SK-N-SH (cell line): ENCODE data around the gene DENND2A. TPM values are rescaled to one million over a fixed set of nuclear protein-coding genes. Genes with fewer than 3 reads are reported as not detected.
A peak's percentile ranks its signal among the peaks of the same experiment; 100 is the strongest.

Source experiments
- CTCF ChIA-PET: fragments of 300-600, 350-600 bp; formaldehyde crosslinking; extraction: SDS; loops from one replicate; lab custom pipeline; 2021; lab: Yijun Ruan, JAX
- POLR2A ChIA-PET: fragments of 350-600 bp; sonication (Branson Sonifier 250); formaldehyde crosslinking; extraction: SDS; loops from one replicate; lab custom pipeline; 2020; ENCODE audit warnings: antibody characterized with exemption, inconsistent platforms; lab: Yijun Ruan, JAX
- DNase-seq: peaks from one replicate; pipeline ENCODE4 v3.0.0; 2012
- H2AFZ ChIP-seq: fragments of 200-600 bp; sonication (generic); 2 replicates; pipeline ENCODE4 v1.8.1; 2016; ENCODE audit warnings: antibody characterized with exemption, mild to moderate bottlenecking, low read depth
- H3F3A ChIP-seq: fragments of 200-600 bp; sonication (generic); replicated peaks from 2 replicates; pipeline ENCODE3; 2016; ENCODE audit warnings: antibody characterized with exemption, mild to moderate bottlenecking; ENCODE audit not compliant: insufficient read depth
- H3K27ac ChIP-seq, 2 experiments: fragments of 200-500 bp in 1 of 2; fragments of 200-600 bp in 1 of 2; sonication (Bioruptor generic) in 1 of 2; sonication (generic), shearing (Covaris generic) in 1 of 2; 2 replicates each; pipeline versions ENCODE4 v1.5.1 to v1.6.1; 2014 to 2016; ENCODE audit warnings: low read depth in 2 of 2, inconsistent platforms in 1 of 2, low read length in 1 of 2, mild to moderate bottlenecking in 1 of 2, mixed read lengths in 1 of 2
- H3K27me3 ChIP-seq: fragments of 200-600 bp; sonication (generic), shearing (Covaris generic); 2 replicates; pipeline ENCODE4 v1.6.1; 2016; ENCODE audit warnings: mixed run types; ENCODE audit not compliant: insufficient read depth
- H3K36me3 ChIP-seq, 2 experiments: fragments of 200-500 bp in 1 of 2; fragments of 200-600 bp in 1 of 2; sonication (Bioruptor generic) in 1 of 2; sonication (generic) in 1 of 2; replicated peaks in 1 of 2; 2 replicates each; pipeline versions ENCODE3 to v1.5.1; 2014 to 2016; ENCODE audit warnings: low read length in 1 of 2, mild to moderate bottlenecking in 1 of 2; ENCODE audit not compliant: insufficient read depth in 2 of 2, control insufficient read depth in 1 of 2
- H3K4me1 ChIP-seq, 2 experiments: fragments of 200-500 bp in 1 of 2; fragments of 200-600 bp in 1 of 2; sonication (Bioruptor generic) in 1 of 2; sonication (generic), shearing (Covaris generic) in 1 of 2; 2 replicates each; pipeline versions ENCODE4 v1.5.1 to v1.6.1; 2014 to 2016; ENCODE audit warnings: low read depth in 1 of 2, low read length in 1 of 2, mixed run types in 1 of 2; ENCODE audit not compliant: insufficient read depth in 2 of 2, control insufficient read depth in 1 of 2
- H3K4me2 ChIP-seq: fragments of 200-600 bp; sonication (generic), shearing (Covaris generic); 2 replicates; pipeline ENCODE4 v1.6.1; 2017; ENCODE audit warnings: mixed run types
- H3K4me3 ChIP-seq, 2 experiments: fragments of 200-500 bp in 1 of 2; fragments of 200-600 bp in 1 of 2; sonication (Bioruptor generic) in 1 of 2; sonication (generic), shearing (Covaris generic) in 1 of 2; 2 replicates each; pipeline versions ENCODE4 v1.5.1 to v1.8.1; 2014 to 2016; ENCODE audit warnings: low read depth in 2 of 2, inconsistent platforms in 1 of 2, low read length in 1 of 2, mild to moderate bottlenecking in 1 of 2, mixed read lengths in 1 of 2, moderate library complexity in 1 of 2
- H3K79me2 ChIP-seq: fragments of 200-600 bp; sonication (generic); 2 replicates; pipeline ENCODE4 v1.8.1; 2017; ENCODE audit warnings: mild to moderate bottlenecking; ENCODE audit not compliant: insufficient read depth
- H3K9ac ChIP-seq: fragments of 200-600 bp; sonication (generic); 2 replicates; pipeline ENCODE4 v1.6.1; 2017; ENCODE audit warnings: mixed run types
- H3K9me2 ChIP-seq: fragments of 200-600 bp; sonication (generic); 2 replicates; pipeline ENCODE4 v1.6.1; 2017; ENCODE audit warnings: mixed run types
- H3K9me3 ChIP-seq: fragments of 200-600 bp; sonication (generic); 2 replicates; pipeline ENCODE4 v1.6.1; 2017; ENCODE audit warnings: mixed run types, mild to moderate bottlenecking, moderate library complexity
- H4K20me1 ChIP-seq: fragments of 200-600 bp; sonication (generic); 2 replicates; pipeline ENCODE4 v1.6.1; 2017; ENCODE audit warnings: mild to moderate bottlenecking, mixed run types; ENCODE audit not compliant: insufficient read depth
- CHD2 ChIP-seq: fragments of 150-350 bp; IDR thresholded peaks from 2 replicates; pipeline ENCODE4 v1.6.1; 2018; ENCODE audit warnings: low read length; ENCODE audit not compliant: partially characterized antibody
- ELF1 ChIP-seq: IDR thresholded peaks from 2 replicates; pipeline ENCODE4 v1.4.0; 2012
- FOXJ3 ChIP-seq: sonication (generic); formaldehyde crosslinking; IDR thresholded peaks from 2 replicates; pipeline ENCODE4 v1.5.1; 2020; ENCODE audit warnings: mild to moderate bottlenecking, missing genetic modification reagents
- GATA2 ChIP-seq: sonication (generic); formaldehyde crosslinking; IDR thresholded peaks from 2 replicates; pipeline ENCODE4 v1.5.0; 2020; ENCODE audit warnings: mild to moderate bottlenecking, missing genetic modification reagents
- NFIC ChIP-seq: IDR thresholded peaks from 2 replicates; pipeline ENCODE4 v1.4.0; 2012; ENCODE audit warnings: borderline replicate concordance
- SMC3 ChIP-seq: IDR thresholded peaks from 2 replicates; pipeline ENCODE4 v1.6.1; 2012; ENCODE audit warnings: low read depth, low read length, improper control_type of control experiment
- TEAD4 ChIP-seq: IDR thresholded peaks from 2 replicates; pipeline ENCODE4 v1.4.0; 2012; ENCODE audit warnings: mild to moderate bottlenecking, borderline replicate concordance; ENCODE audit not compliant: insufficient read depth
- USF2 ChIP-seq: fragments of 150-350 bp; IDR thresholded peaks from 2 replicates; pipeline ENCODE4 v1.6.1; 2017; ENCODE audit warnings: antibody characterized with exemption, low read length, low read depth, borderline replicate concordance
- YY1 ChIP-seq: IDR thresholded peaks from 2 replicates; pipeline ENCODE4 v1.4.0; 2012; ENCODE audit warnings: low read depth, mild to moderate bottlenecking
- WGBS: methylation state at CpG from one replicate; pipeline ENCODE4 v1.1.6; 2017; ENCODE audit warnings: low lambda C conversion rate; 5-methylcytosine and 5-hydroxymethylcytosine counted together
- polyA plus RNA-seq, 3 experiments: library from polyadenylated mRNA; depleted of rRNA; stranded (reverse); fragments of >200 nt; gene quantifications; 2 replicates each; pipeline ENCODE4 v1.2.3, GENCODE V29; 2012
- TF ChIP-seq, protein P1 (sequence below): IDR thresholded peaks from 2 replicates; pipeline ENCODE4 v1.4.0; 2012; ENCODE audit warnings: low read depth, borderline replicate concordance
- TF ChIP-seq, protein P2 (sequence below): fragments of 200-600 bp; sonication (generic); IDR thresholded peaks from 2 replicates; pipeline ENCODE4 v1.6.1; 2017; ENCODE audit warnings: antibody characterized with exemption, mild to moderate bottlenecking, moderate library complexity
- TF ChIP-seq, protein P3 (sequence below): IDR thresholded peaks from 2 replicates; pipeline ENCODE4 v1.4.0; 2012; ENCODE audit warnings: low read depth

The DENND2A gene
- polyA plus RNA-seq, 1 of the 3 experiments (the other 2 are of a cell fraction), result 3.5 TPM

GRCh38 chr7:140518370-140519006 is 122.1 kb downstream of the DENND2A start:
- Histone ChIP-seq H3K4me3 (no peak overlapping the region), H3K9ac (no peak overlapping the region), H3K79me2 (no peaks in the 10 kb centered on the region), H3K4me2 (no peak overlapping the region), H3K4me1 (peaks cover 0 to 3% of the 10 kb centered on the region in 2 experiments; a peak in 1 of 4 replicates), H3K9me3 (no peaks in the 10 kb centered on the region), H3K36me3 (no peaks in the 10 kb centered on the region), H3K27me3 (no peaks in the 10 kb centered on the region), H4K20me1 (no peaks in the 10 kb centered on the region), H3K9me2 (no peaks in the 10 kb centered on the region), H3F3A (no peaks in the 10 kb centered on the region), H2AFZ (no peak overlapping the region), H3K27ac (no peak overlapping the region)
- 95% methylated on average over 15 of the region's 15 CpGs for WGBS
- TF ChIP-seq YY1 (no peak), FOXJ3 (no peak), TEAD4 (no peak), CHD2 (no peak), NFIC (no peak), SMC3 (no peak), USF2 (no peak), ELF1 (no peak), GATA2 (no peak)
- TF ChIP-seq, protein P1, sequence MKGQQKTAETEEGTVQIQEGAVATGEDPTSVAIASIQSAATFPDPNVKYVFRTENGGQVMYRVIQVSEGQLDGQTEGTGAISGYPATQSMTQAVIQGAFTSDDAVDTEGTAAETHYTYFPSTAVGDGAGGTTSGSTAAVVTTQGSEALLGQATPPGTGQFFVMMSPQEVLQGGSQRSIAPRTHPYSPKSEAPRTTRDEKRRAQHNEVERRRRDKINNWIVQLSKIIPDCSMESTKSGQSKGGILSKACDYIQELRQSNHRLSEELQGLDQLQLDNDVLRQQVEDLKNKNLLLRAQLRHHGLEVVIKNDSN, result no peak
- TF ChIP-seq, protein P2, sequence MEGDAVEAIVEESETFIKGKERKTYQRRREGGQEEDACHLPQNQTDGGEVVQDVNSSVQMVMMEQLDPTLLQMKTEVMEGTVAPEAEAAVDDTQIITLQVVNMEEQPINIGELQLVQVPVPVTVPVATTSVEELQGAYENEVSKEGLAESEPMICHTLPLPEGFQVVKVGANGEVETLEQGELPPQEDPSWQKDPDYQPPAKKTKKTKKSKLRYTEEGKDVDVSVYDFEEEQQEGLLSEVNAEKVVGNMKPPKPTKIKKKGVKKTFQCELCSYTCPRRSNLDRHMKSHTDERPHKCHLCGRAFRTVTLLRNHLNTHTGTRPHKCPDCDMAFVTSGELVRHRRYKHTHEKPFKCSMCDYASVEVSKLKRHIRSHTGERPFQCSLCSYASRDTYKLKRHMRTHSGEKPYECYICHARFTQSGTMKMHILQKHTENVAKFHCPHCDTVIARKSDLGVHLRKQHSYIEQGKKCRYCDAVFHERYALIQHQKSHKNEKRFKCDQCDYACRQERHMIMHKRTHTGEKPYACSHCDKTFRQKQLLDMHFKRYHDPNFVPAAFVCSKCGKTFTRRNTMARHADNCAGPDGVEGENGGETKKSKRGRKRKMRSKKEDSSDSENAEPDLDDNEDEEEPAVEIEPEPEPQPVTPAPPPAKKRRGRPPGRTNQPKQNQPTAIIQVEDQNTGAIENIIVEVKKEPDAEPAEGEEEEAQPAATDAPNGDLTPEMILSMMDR, result no peak
- TF ChIP-seq, protein P3, sequence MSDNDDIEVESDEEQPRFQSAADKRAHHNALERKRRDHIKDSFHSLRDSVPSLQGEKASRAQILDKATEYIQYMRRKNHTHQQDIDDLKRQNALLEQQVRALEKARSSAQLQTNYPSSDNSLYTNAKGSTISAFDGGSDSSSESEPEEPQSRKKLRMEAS, result no peak
- POLR2A ChIA-PET, result interaction anchor here (0.6 to 1.0 kb wide), 5 partner anchors 12 to 135 kb away, joined by 3 to 5 read pairs (median 4); partner anchors contain the start of gene DENND2A
- DNase-seq, result peak; percentile 44
- CTCF ChIA-PET, result interaction anchor here (0.6 to 14.8 kb wide), 44 partner anchors 9 to 495 kb away, joined by 3 to 433 read pairs (median 4); partner anchors contain the start of genes ADCK2, DENND2A and MKRN1
